ENCODE measurements around the gene POLR3H. TPM values are rescaled to one million over a fixed set of nuclear protein-coding genes. Genes with fewer than 3 reads are reported as not detected.

POLR3H gene
- polyA plus RNA-seq, 1 donor from 2014 or later = 28.0 TPM

- Histone ChIP-seq H3K4me2 (ENCODE audit: low read length) (no peak overlapping the region), H3K27ac (ENCODE audit: low read length) (no peak overlapping the region), H4K20me1 (ENCODE audit: insufficient read depth) (no peaks in the 10 kb centered on the region), H2AFZ (ENCODE audit: low read depth, low read length) (no peak overlapping the region), H3F3A (ENCODE audit: insufficient read depth, low read length, poor library complexity, severe bottlenecking) (no peaks in the 10 kb centered on the region), H3K4me3 (ENCODE audit: low read length) (no peak overlapping the region), H3K27me3 (ENCODE audit: insufficient read depth, low read depth, low read length) (no peaks in the 10 kb centered on the region), H3K9me2 (ENCODE audit: insufficient read depth, low read length) (no peaks in the 10 kb centered on the region), H3K9me3 (ENCODE audit: low read length) (no peaks in the 10 kb centered on the region), H3K79me2 (replicated peaks; ENCODE audit: insufficient read depth, low read length) (no peaks in the 10 kb centered on the region), H3K9ac (ENCODE audit: low read length) (no peak overlapping the region), H3K36me3 (ENCODE audit: insufficient read depth, low read length) (no peaks in the 10 kb centered on the region)
- no peak for TF ChIP-seq RAD21 (conservative IDR thresholded peaks at IDR 0.05)
- no peak for TF ChIP-seq REST (IDR thresholded peaks at IDR 0.05; ENCODE audit: borderline replicate concordance)
- TF ChIP-seq SMC3 (conservative IDR thresholded peaks at IDR 0.05; ENCODE audit: poor library complexity) = no peak
- TF ChIP-seq POLR2AphosphoS5 (IDR thresholded peaks at IDR 0.05) = no peak
- TF ChIP-seq EZH2 (IDR thresholded peaks at IDR 0.05; ENCODE audit: borderline replicate concordance, insufficient read depth, low read length, poor library complexity, severe bottlenecking) = no peak
- TF ChIP-seq MXI1 (conservative IDR thresholded peaks at IDR 0.05; ENCODE audit: poor library complexity, severe bottlenecking) = no peak
- TF ChIP-seq TAF1 (IDR thresholded peaks at IDR 0.05; ENCODE audit: low read depth) = no peak
- no peak for TF ChIP-seq EP300 (conservative IDR thresholded peaks at IDR 0.05; ENCODE audit: poor library complexity, severe bottlenecking)
- TF ChIP-seq, protein P1, sequence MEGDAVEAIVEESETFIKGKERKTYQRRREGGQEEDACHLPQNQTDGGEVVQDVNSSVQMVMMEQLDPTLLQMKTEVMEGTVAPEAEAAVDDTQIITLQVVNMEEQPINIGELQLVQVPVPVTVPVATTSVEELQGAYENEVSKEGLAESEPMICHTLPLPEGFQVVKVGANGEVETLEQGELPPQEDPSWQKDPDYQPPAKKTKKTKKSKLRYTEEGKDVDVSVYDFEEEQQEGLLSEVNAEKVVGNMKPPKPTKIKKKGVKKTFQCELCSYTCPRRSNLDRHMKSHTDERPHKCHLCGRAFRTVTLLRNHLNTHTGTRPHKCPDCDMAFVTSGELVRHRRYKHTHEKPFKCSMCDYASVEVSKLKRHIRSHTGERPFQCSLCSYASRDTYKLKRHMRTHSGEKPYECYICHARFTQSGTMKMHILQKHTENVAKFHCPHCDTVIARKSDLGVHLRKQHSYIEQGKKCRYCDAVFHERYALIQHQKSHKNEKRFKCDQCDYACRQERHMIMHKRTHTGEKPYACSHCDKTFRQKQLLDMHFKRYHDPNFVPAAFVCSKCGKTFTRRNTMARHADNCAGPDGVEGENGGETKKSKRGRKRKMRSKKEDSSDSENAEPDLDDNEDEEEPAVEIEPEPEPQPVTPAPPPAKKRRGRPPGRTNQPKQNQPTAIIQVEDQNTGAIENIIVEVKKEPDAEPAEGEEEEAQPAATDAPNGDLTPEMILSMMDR (IDR thresholded peaks at IDR 0.05; ENCODE audit: poor library complexity, severe bottlenecking) = no peak
These were observed 23.1 kb downstream of the POLR3H start for GRCh38 chr22:41521126-41521525.

- no peak for TF ChIP-seq POLR2AphosphoS5 (IDR thresholded peaks at IDR 0.05)
- TF ChIP-seq SMC3 (conservative IDR thresholded peaks at IDR 0.05; ENCODE audit: poor library complexity) = peak; percentile 17
- H3K9me2 ChIP-seq (ENCODE audit: insufficient read depth, low read length) = no peaks in the 10 kb centered on the region
- no peak overlapping the region for H2AFZ ChIP-seq (ENCODE audit: low read depth, low read length)
- no peaks in the 10 kb centered on the region for H3K27me3 ChIP-seq (ENCODE audit: insufficient read depth, low read depth, low read length)
- no peak overlapping the region for H3K9ac ChIP-seq (ENCODE audit: low read length)
- H3F3A ChIP-seq (ENCODE audit: insufficient read depth, low read length, poor library complexity, severe bottlenecking) = no peaks in the 10 kb centered on the region
- H3K4me3 ChIP-seq (ENCODE audit: low read length) = no peak overlapping the region
- no peaks in the 10 kb centered on the region for H3K9me3 ChIP-seq (ENCODE audit: low read length)
- H3K27ac ChIP-seq (ENCODE audit: low read length) = no peak overlapping the region
- H3K36me3 ChIP-seq (ENCODE audit: insufficient read depth, low read length) = no peaks in the 10 kb centered on the region
- H3K79me2 ChIP-seq (replicated peaks; ENCODE audit: insufficient read depth, low read length) = no peaks in the 10 kb centered on the region
- no peak overlapping the region for H3K4me2 ChIP-seq (ENCODE audit: low read length)
- no peaks in the 10 kb centered on the region for H4K20me1 ChIP-seq (ENCODE audit: insufficient read depth)
These were observed 26.3 kb downstream of the POLR3H start for GRCh38 chr22:41518048-41518347.

Data from neural cell (in vitro differentiated cells).